Measurements from ENCODE around the gene VPS9D1.

GRCh38 chr16:89721546-89722391, 1.1 kb upstream of the VPS9D1 start:
- TF ChIP-seq CTCF (conservative IDR thresholded peaks at IDR 0.05 in 1 of 2, IDR thresholded peaks at IDR 0.05 in 1 of 2; ENCODE audit: extremely low read depth in 1 of 2, insufficient read depth in 1 of 2, low read depth in 1 of 2, low read length in 2 of 2) (no peak), EZH2 (IDR thresholded peaks at IDR 0.05; ENCODE audit: borderline replicate concordance, low read length) (no peak)
